ENCODE results near the gene COL18A1. TPM values are rescaled to one million over a fixed set of nuclear protein-coding genes. Genes with fewer than 3 reads are reported as not detected.
A peak's percentile ranks its signal among the peaks of the same experiment; 100 is the strongest.

The COL18A1 gene
- total and polyA plus RNA-seq, 2 of the 8 experiments (the other 6 are each of a cell fraction or from before 2014, with no cell fraction given): 145 to 201 TPM

DNA sequence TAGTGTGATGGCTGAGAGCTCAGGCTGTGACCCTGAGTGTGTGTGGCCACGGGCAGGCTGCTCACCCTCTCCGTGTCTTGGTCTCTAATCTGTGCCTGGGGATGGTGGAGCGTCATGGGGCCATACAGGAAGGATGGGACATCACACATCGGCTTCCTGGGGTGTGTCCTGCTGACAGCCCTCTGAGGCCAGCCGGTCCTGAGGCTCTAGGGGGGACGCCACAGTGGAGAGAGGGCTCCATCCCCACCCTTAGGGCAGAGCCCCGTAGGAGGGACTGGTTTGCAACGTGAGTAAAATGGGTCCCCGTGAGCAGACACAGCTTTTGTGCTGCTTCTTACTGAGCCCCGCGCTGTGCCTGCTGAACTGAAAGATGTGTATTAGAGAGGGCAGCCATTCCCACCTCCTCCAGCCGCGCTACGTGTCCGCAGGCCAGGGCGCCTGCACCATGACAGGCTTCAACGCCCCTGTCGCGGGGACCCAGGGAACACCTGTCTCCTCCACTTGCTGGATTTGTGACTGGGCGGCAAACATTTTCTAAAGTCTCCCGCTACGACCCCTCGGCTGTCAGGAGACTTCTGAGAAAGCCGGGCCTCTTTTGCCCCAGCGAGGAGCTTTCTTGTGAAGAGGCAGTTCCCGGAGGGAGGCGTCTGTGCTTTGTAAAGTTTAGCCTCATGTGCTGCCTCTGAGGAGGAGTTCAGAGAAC is 8.1 kb downstream of the COL18A1 start:
- FAIRE-seq (no peak), DNase-seq (ENCODE audit: low read depth in 1 of 2, low spot score in 2 of 2) (no peak)
- CTCF ChIA-PET (ENCODE audit: partially characterized antibody): interaction anchor here (0.5 to 2.6 kb wide), 5 partner anchors 14 to 60 kb away, joined by 3 to 7 read pairs (median 3); no protein-coding TSS in a partner anchor
- TF ChIP-seq SP2 (IDR thresholded peaks at IDR 0.05; ENCODE audit: low read length) (no peak), SUZ12 (IDR thresholded peaks at IDR 0.05; ENCODE audit: low read length) (no peak), ZNF274 (IDR thresholded peaks at IDR 0.05; ENCODE audit: borderline replicate concordance, extremely low read depth, low read length) (no peak), TEAD4 (IDR thresholded peaks at IDR 0.05; ENCODE audit: low read depth, low read length) (no peak), USF2 (IDR thresholded peaks at IDR 0.05; ENCODE audit: low read length) (no peak), TAF1 (IDR thresholded peaks at IDR 0.05; ENCODE audit: low read depth, low read length) (no peak), ATF2 (IDR thresholded peaks at IDR 0.05; ENCODE audit: low read length) (no peak), HDAC2 (IDR thresholded peaks at IDR 0.05; ENCODE audit: borderline replicate concordance in 1 of 2, low read depth in 2 of 2, low read length in 2 of 2) (no peak), SAP30 (IDR thresholded peaks at IDR 0.05; ENCODE audit: insufficient read depth, insufficient replicate concordance, low read length) (no peak)

More for the DNA sequence above, 8.1 kb downstream of the COL18A1 start:
- Histone ChIP-seq H3K36me3 (ENCODE audit: control insufficient read depth in 2 of 4, insufficient read depth in 4 of 4, low read length in 3 of 4) (no peaks in the 10 kb centered on the region; a peak in 1 of 8 replicates), H2BK5ac (ENCODE audit: low read depth, low read length) (0 out of 2 replicates have a peak overlapping the region, but pooled peaks have one; percentile 39), H3K9ac (replicated peaks in 1 of 4; ENCODE audit: extremely low read depth in 1 of 4, low read depth in 3 of 4, low read length in 3 of 4) (no peak overlapping the region), H3K27ac (ENCODE audit: low read depth, low read length) (no peak overlapping the region), H3K23ac (ENCODE audit: insufficient read length) (no peak overlapping the region), H2BK20ac (ENCODE audit: low read length) (no peak overlapping the region), H3K4ac (replicated peaks; ENCODE audit: insufficient read length, low read depth, low read length) (no peak overlapping the region), H3K4me2 (ENCODE audit: insufficient read depth in 1 of 2, low read depth in 2 of 2, low read length in 2 of 2) (no peak overlapping the region), H4K5ac (ENCODE audit: insufficient read length, low read depth, low read length) (no peak overlapping the region), H3K18ac (ENCODE audit: extremely low read depth, low read length) (no peak overlapping the region), H3K4me1 (replicated peaks in 1 of 4; ENCODE audit: control insufficient read depth in 3 of 4, insufficient read depth in 4 of 4, low read length in 3 of 4) (peaks cover 7 to 61% (median 49%) of the 10 kb centered on the region in 4 experiments), H2BK120ac (replicated peaks; ENCODE audit: low read depth, low read length) (no peak overlapping the region), H2BK12ac (ENCODE audit: low read depth, low read length) (no peak overlapping the region), H3K23me2 (ENCODE audit: low read depth, low read length) (no peaks in the 10 kb centered on the region), H3K4me3 (ENCODE audit: extremely low read depth in 1 of 4, insufficient read depth in 2 of 4, low read depth in 3 of 4, low read length in 4 of 4) (no peak overlapping the region), H2AK5ac (ENCODE audit: low read depth, low read length) (no peak overlapping the region), H4K8ac (ENCODE audit: extremely low read depth, insufficient read depth, low read length) (no peak overlapping the region), H2AFZ (ENCODE audit: low read length) (no peak overlapping the region), H4K91ac (replicated peaks; ENCODE audit: insufficient read length, low read length) (no peak overlapping the region), H2BK15ac (ENCODE audit: low read length) (no peak overlapping the region), H4K20me1 (replicated peaks in 1 of 2; ENCODE audit: control insufficient read depth in 1 of 2, insufficient read depth in 2 of 2, low read length in 2 of 2) (peaks cover 58 to 73% of the 10 kb centered on the region in 2 experiments), H3K14ac (ENCODE audit: insufficient read length) (no peak overlapping the region), H3K27me3 (replicated peaks in 1 of 4; ENCODE audit: control insufficient read depth in 3 of 4, extremely low read depth in 1 of 4, insufficient read depth in 3 of 4, low read length in 3 of 4) (no peaks in the 10 kb centered on the region), H3K79me1 (ENCODE audit: low read depth, low read length) (peaks cover 25% of the 10 kb centered on the region), H3K9me3 (ENCODE audit: insufficient read depth in 2 of 2, low read depth in 1 of 2, low read length in 1 of 2) (no peaks in the 10 kb centered on the region), H3K79me2 (ENCODE audit: control insufficient read depth in 1 of 2, insufficient read depth in 2 of 2, low read length in 2 of 2) (peaks cover 58 to 100% of the 10 kb centered on the region in 2 experiments), H3K56ac (replicated peaks; ENCODE audit: insufficient read length, low read depth, low read length) (no peak overlapping the region)
- POLR2A ChIA-PET (ENCODE audit: partially characterized antibody): interaction anchor here (0.9 to 2.0 kb wide), 6 partner anchors 15 to 123 kb away, joined by 3 to 7 read pairs (median 3); no protein-coding TSS in a partner anchor
- 92% methylated on average over 24 of the region's 27 CpGs; no CpG with 5 or more reads in 1 of the 2 experiments for WGBS, 2 experiments (ENCODE audit: extremely low coverage in 1 of 2, insufficient coverage in 1 of 2, insufficient read length in 1 of 2, insufficient replicate concordance in 2 of 2, low coverage in 1 of 2, low lambda C conversion rate in 2 of 2, missing lambda C conversion rate in 1 of 2)

Measured in H1 (cell line).